ENCODE results near the gene UTY.

DNA sequence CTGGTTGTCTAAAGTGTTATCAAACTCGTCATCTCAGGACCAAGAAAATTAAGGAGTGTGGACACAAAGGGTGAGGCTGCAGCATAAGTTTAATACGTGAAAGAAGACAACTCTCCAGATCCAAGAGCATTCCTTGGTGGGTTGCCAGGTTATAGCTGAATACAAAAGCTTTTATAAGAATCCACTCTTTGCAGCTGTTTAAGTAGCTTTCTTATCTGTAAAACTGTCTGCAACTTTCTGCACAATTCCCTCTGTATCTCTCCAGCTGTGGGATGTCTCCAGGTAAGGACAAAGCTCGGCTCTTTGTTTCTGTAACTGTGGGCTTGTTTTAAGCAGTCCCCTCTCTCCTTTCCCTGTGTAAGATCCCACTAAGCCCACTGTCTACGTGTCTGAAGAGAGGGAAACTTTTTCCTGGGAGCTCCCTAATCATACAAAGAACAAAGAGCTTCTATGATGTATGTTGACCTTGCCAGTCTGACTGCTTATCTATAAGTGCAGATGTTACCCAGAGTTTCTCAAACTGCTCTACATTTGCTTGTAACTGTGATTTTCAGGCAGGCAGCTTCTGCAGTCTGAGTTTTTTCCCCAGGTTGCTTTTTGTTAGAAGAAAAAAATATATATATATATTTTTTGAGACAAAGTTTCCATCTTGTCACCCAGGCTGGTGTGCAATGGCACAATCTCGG is 268.7 kb downstream of the UTY start:
- TF ChIP-seq, protein P1, sequence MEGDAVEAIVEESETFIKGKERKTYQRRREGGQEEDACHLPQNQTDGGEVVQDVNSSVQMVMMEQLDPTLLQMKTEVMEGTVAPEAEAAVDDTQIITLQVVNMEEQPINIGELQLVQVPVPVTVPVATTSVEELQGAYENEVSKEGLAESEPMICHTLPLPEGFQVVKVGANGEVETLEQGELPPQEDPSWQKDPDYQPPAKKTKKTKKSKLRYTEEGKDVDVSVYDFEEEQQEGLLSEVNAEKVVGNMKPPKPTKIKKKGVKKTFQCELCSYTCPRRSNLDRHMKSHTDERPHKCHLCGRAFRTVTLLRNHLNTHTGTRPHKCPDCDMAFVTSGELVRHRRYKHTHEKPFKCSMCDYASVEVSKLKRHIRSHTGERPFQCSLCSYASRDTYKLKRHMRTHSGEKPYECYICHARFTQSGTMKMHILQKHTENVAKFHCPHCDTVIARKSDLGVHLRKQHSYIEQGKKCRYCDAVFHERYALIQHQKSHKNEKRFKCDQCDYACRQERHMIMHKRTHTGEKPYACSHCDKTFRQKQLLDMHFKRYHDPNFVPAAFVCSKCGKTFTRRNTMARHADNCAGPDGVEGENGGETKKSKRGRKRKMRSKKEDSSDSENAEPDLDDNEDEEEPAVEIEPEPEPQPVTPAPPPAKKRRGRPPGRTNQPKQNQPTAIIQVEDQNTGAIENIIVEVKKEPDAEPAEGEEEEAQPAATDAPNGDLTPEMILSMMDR (IDR thresholded peaks at IDR 0.05), result no peak
- no peak for TF ChIP-seq POLR2AphosphoS5 (IDR thresholded peaks at IDR 0.05)
- TF ChIP-seq POLR2A (IDR thresholded peaks at IDR 0.05), result no peak

Measured in breast epithelium (tissue), 3 donors.